Neutrophil (primary cell): Measurements from ENCODE around the gene MYH15.

Source experiments
- H3K27ac ChIP-seq: fragments of 200-600 bp; sonication (generic); 2 replicates; pipeline ENCODE4 v1.5.1; 2016; ENCODE audit warnings: mild to moderate bottlenecking, moderate library complexity
- H3K27me3 ChIP-seq: fragments of 200-600 bp; sonication (generic); 2 replicates; pipeline ENCODE4 v1.6.0; 2016; ENCODE audit warnings: mild to moderate bottlenecking
- H3K36me3 ChIP-seq: fragments of 200-600 bp; sonication (generic); 2 replicates; pipeline ENCODE4 v1.5.1; 2017
- H3K4me1 ChIP-seq, 2 experiments: fragments of 200-600 bp in 1 of 2; sonication (generic) in 1 of 2; 1 replicate in 1 of 2; 2 replicates in 1 of 2; pipeline versions ENCODE4 v1.5.1 to v1.6.1; 2013 to 2016; ENCODE audit warnings: low read depth in 1 of 2, low read length in 1 of 2, mild to moderate bottlenecking in 1 of 2, moderate library complexity in 1 of 2; ENCODE audit not compliant: control insufficient read depth in 1 of 2, insufficient read depth in 1 of 2
- H3K4me3 ChIP-seq, 2 experiments: fragments of 200-600 bp in 1 of 2; sonication (generic) in 1 of 2; 1 replicate in 1 of 2; 2 replicates in 1 of 2; pipeline ENCODE4 v1.5.1; 2013 to 2016; ENCODE audit warnings: low read depth in 1 of 2, low read length in 1 of 2, mild to moderate bottlenecking in 1 of 2, moderate library complexity in 1 of 2
- H3K9me3 ChIP-seq: fragments of 200-600 bp; sonication (generic); 2 replicates; pipeline ENCODE4 v1.5.1; 2016
- TF ChIP-seq, protein P1 (sequence below): fragments of 200-600 bp; sonication (generic); IDR thresholded peaks from 2 replicates; pipeline ENCODE4 v1.5.1; 2016; ENCODE audit warnings: antibody characterized with exemption

The MYH15 gene

DNA sequence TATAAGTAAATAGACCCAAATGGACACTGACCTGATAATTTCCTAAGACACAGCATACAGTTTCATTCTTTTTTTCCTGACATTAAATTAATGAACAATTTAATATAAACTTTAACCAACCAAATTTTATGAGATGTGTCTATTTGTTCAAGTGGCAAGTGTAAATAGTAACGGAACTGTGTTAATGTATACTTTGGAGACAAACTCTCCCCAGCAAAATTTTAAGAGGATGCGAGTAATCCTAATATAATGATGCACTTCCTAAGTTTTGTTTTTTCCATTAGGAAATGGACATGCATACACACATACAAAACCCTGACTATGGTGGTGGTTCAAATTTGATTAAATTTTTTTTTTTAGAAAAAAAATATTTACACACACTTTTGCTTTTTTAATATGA, 38.5 kb upstream of the MYH15 start:
- H3K27ac ChIP-seq, result no peak overlapping the region
- no peaks in the 10 kb centered on the region for H3K9me3 ChIP-seq
- TF ChIP-seq, protein P1, sequence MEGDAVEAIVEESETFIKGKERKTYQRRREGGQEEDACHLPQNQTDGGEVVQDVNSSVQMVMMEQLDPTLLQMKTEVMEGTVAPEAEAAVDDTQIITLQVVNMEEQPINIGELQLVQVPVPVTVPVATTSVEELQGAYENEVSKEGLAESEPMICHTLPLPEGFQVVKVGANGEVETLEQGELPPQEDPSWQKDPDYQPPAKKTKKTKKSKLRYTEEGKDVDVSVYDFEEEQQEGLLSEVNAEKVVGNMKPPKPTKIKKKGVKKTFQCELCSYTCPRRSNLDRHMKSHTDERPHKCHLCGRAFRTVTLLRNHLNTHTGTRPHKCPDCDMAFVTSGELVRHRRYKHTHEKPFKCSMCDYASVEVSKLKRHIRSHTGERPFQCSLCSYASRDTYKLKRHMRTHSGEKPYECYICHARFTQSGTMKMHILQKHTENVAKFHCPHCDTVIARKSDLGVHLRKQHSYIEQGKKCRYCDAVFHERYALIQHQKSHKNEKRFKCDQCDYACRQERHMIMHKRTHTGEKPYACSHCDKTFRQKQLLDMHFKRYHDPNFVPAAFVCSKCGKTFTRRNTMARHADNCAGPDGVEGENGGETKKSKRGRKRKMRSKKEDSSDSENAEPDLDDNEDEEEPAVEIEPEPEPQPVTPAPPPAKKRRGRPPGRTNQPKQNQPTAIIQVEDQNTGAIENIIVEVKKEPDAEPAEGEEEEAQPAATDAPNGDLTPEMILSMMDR, result no peak
- H3K36me3 ChIP-seq, result peaks cover 32% of the 10 kb centered on the region
- H3K27me3 ChIP-seq, result no peaks in the 10 kb centered on the region
- no peaks in the 10 kb centered on the region for H3K4me1 ChIP-seq
- H3K4me3 ChIP-seq, result no peak overlapping the region

DNA sequence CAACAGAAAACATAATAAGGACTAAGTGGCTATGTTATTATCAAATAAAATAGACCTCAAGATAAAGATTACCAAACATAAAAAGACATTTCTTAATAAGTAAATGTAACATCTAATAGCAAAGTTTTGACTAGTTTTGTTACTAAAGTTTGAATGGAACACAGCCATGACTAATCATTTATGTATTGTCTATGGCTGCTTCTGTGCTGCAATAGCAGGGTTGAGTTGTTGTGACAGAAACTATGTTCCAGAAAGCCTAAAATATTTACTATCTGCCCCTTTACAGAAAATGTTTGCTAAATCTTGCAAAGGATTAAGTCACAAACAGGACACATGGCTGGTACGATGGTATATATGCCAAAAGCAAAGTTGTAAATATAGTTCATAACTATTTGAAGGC, 37.9 kb upstream of the MYH15 start:
- TF ChIP-seq, protein P1, result no peak

DNA sequence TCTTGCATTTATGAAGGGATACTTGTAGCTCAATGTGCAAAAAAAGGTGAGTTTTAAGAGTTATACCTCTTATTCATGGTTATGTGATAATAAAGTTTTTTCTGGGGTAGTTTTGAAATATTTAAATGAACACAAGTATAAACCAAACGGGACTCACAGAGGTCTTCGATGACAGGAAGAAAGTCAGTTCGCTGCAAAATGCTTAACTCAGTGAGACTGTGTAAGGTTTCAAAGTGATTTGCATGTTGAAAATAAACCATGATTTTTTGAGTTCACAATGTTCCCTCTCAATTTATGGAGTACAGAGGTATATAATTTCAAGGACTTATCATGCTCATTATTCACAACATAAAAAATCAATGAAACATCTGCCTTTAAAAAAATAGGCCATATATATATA, 36.3 kb upstream of the MYH15 start:
- H3K4me3 ChIP-seq, result no peak overlapping the region
- TF ChIP-seq, protein P1, result no peak

More for the DNA sequence above, 37.9 kb upstream of the MYH15 start:
- Histone ChIP-seq H3K4me1 (no peaks in the 10 kb centered on the region), H3K27me3 (no peaks in the 10 kb centered on the region), H3K36me3 (peaks cover 37% of the 10 kb centered on the region), H3K9me3 (no peaks in the 10 kb centered on the region), H3K4me3 (no peak overlapping the region), H3K27ac (no peak overlapping the region)

DNA sequence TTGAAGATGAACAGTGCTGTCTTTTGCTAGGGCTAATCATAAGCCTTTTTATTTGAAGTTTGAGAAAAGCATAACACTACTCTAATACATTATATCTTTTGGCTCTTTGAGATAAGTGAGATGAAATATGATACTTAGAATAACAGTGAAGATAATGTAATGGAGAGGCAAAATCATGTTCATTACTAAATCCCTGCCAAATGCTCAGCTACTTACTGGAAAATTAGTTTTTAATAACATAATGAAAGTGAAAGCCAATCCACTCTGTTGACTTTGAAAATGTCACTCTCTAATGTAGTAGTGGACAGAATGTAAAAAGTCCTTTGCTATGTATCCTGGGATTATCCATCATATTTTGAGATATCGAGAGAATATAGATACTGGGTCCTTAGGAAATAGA, 35.9 kb upstream of the MYH15 start:
- H3K4me3 ChIP-seq, result no peak overlapping the region
- TF ChIP-seq, protein P1, result no peak

More for the DNA sequence above, 36.3 kb upstream of the MYH15 start:
- no peak overlapping the region for H3K27ac ChIP-seq
- H3K9me3 ChIP-seq, result no peaks in the 10 kb centered on the region
- no peaks in the 10 kb centered on the region for H3K4me1 ChIP-seq
- H3K36me3 ChIP-seq, result peaks cover 39% of the 10 kb centered on the region
- H3K27me3 ChIP-seq, result no peaks in the 10 kb centered on the region

DNA sequence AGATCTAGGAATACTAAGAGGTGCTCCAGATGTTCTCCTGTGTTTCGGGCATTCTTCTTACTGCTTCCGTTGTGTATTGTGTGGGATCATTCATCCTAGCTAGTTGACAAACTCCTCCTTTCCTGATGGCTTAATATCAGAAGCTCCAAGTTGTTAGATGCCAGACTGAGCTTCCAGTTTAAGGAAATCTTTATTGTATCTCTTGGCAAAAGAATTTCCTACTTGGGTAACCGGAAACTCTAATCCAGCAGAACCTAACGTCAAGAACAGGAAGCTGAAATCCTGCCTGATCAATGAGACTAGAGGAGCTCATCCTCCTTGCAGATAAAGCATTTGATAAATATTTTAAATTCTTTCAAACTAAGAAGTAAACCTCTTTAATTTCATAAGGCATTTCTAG, 27.7 kb upstream of the MYH15 start:
- TF ChIP-seq, protein P1, result no peak
- no peaks in the 10 kb centered on the region for H3K4me1 ChIP-seq
- H3K4me3 ChIP-seq, result no peak overlapping the region

More for the DNA sequence above, 35.9 kb upstream of the MYH15 start:
- Histone ChIP-seq H3K4me1 (no peaks in the 10 kb centered on the region), H3K27me3 (no peaks in the 10 kb centered on the region), H3K36me3 (peaks cover 35% of the 10 kb centered on the region), H3K27ac (no peak overlapping the region), H3K9me3 (no peaks in the 10 kb centered on the region)

More for the DNA sequence above, 27.7 kb upstream of the MYH15 start:
- no peak overlapping the region for H3K27ac ChIP-seq
- peaks cover 3% of the 10 kb centered on the region for H3K36me3 ChIP-seq
- no peaks in the 10 kb centered on the region for H3K9me3 ChIP-seq
- H3K27me3 ChIP-seq, result peaks cover 5% of the 10 kb centered on the region
